Smooth muscle cell of the brain vasculature (primary cell): Measurements from ENCODE around the gene LIFR.
"Not testable (repeated sequence)": the region's sequence is repeated elsewhere in the genome, so short reads cannot be mapped to it uniquely, and the experiment has no call there.

ENCODE experiments used
- DNase-seq: peaks from one replicate; pipeline ENCODE4 v3.0.0-alpha.2; 2012; ENCODE audit warnings: low read depth, low spot score

LIFR gene

GRCh38 chr5:38556599-38557307 is at the start of gene LIFR:
LIFR (minus strand) TSS chr5:38556646; CDS start chr5:38530647, 25,999 bp downstream.
- DNase-seq = peak; percentile 55

GRCh38 chr5:38605610-38606009 is 49.2 kb upstream of the LIFR start:
- no peak for DNase-seq

- no peak for DNase-seq
These were observed 47.2 kb upstream of the LIFR start for GRCh38 chr5:38603691-38604090.

GRCh38 chr5:38602641-38603040 is 46.2 kb upstream of the LIFR start:
- no peak for DNase-seq

GRCh38 chr5:38601863-38602298 is 45.4 kb upstream of the LIFR start:
- DNase-seq = no peak

GRCh38 chr5:38601133-38601862 is 44.9 kb upstream of the LIFR start:
- no peak for DNase-seq

GRCh38 chr5:38600329-38601045 is 44.0 kb upstream of the LIFR start:
- no peak for DNase-seq

- not testable (repeated sequence) for DNase-seq
These were observed 43.3 kb upstream of the LIFR start for GRCh38 chr5:38599751-38600150.

- DNase-seq = no peak
These were observed 42.7 kb upstream of the LIFR start for GRCh38 chr5:38598994-38599617.

GRCh38 chr5:38598296-38598993 is 42.0 kb upstream of the LIFR start:
- DNase-seq = no peak

GRCh38 chr5:38596981-38597380 is 40.5 kb upstream of the LIFR start:
- no peak for DNase-seq

GRCh38 chr5:38595132-38595745 is 38.8 kb upstream of the LIFR start:
- DNase-seq = peak; percentile 72

- no peak for DNase-seq
These were observed 37.5 kb upstream of the LIFR start for GRCh38 chr5:38593959-38594358.

GRCh38 chr5:38591523-38591849 is 35.0 kb upstream of the LIFR start:
- DNase-seq = no peak

GRCh38 chr5:38590838-38591522 is 34.5 kb upstream of the LIFR start:
- DNase-seq = no peak

GRCh38 chr5:38589629-38590028 is 33.2 kb upstream of the LIFR start:
- no peak for DNase-seq

GRCh38 chr5:38585816-38586215 is 29.4 kb upstream of the LIFR start:
- DNase-seq = no peak

GRCh38 chr5:38583500-38583899 is 27.1 kb upstream of the LIFR start:
- DNase-seq = no peak

- DNase-seq = no peak
These were observed 26.5 kb upstream of the LIFR start for GRCh38 chr5:38582975-38583319.

GRCh38 chr5:38582293-38582974 is 26.0 kb upstream of the LIFR start:
- no peak for DNase-seq
